GM23248 (cell line): Measurements from ENCODE around the gene KCNN4.

Experiments used
- EZH2 ChIP-seq: fragments of 200-600 bp; sonication (generic); IDR thresholded peaks from 2 replicates; pipeline ENCODE4 v1.6.1; 2018; ENCODE audit warnings: antibody characterized with exemption, mild to moderate bottlenecking; ENCODE audit not compliant: insufficient read depth, poor library complexity, severe bottlenecking
- EZH2phosphoT487 ChIP-seq: fragments of 200-600 bp; sonication (generic); IDR thresholded peaks from 2 replicates; pipeline ENCODE4 v1.6.1; 2018; ENCODE audit warnings: antibody characterized with exemption, moderate library complexity, mild to moderate bottlenecking, low read depth; ENCODE audit not compliant: insufficient read depth

DNA sequence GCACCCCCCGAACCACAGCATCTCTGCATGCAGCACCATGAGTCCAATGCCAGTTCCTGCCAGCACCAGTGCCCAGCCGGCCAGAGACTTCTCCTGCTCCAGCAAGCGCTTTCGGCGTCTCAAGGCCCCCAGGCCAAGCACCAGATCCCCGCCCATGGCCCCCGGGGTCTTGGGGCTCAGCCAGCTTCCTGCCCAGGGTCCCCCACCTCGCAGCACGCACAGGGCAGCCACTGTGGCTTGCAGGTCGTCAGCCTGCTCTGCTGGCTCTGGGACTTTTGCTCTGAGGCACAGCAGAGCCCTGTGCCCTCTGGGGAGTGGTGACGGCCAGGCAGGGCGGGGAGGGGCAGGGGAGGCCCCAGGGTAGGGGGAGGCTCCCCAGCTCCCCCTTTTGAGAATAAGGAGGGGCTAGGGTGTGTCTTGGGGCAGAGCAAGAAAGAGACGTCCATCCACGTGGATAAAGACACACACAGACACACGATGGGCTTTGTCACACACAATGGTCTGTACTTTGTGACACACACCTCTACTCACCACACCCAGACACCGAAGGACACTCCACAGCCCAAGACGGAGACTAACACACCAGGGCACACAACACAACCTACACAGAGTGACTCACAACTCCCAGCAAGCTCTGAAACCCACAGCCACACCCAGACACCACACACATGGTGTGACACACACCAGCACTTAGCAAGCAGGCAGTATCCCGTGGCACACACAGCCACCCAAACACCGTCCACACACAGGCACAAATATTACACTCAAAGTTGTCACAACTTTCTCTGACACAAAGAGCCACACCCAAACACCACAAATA, at the start of gene KCNN4:
- TF ChIP-seq EZH2phosphoT487 (no peak), EZH2 (no peak)
